Measurements from ENCODE around the gene PSEN1. TPM values are rescaled to one million over a fixed set of nuclear protein-coding genes. Genes with fewer than 3 reads are reported as not detected.
A peak's percentile ranks its signal among the peaks of the same experiment; 100 is the strongest.

Gene PSEN1
- 43.0 TPM for polyA plus RNA-seq (2013, experiment 1 of 2)
- polyA plus RNA-seq (2013, experiment 2 of 2), result 44.1 TPM

GRCh38 chr14:73136387-73137225 is at the start of gene PSEN1:
Gene PSEN1 (plus strand): TSS chr14:73136507. CDS start chr14:73148020, 11,513 bp downstream.
- peak within 1 kb of the TSS; percentile 86 to 91 for H3K4me3 ChIP-seq (ENCODE audit: low read length in 2 of 2)
- H3K18ac ChIP-seq (ENCODE audit: low read length), result peak within 1 kb of the TSS; percentile 96
- peak within 1 kb of the TSS; percentile 94 for H2AFZ ChIP-seq (ENCODE audit: low read length)
- peak within 1 kb of the TSS; percentile 70 for H2AK5ac ChIP-seq (ENCODE audit: low read depth, low read length)
- H3K27ac ChIP-seq (replicated peaks; ENCODE audit: low read length), result peak within 1 kb of the TSS; percentile 77
- H2BK12ac ChIP-seq (ENCODE audit: low read length), result no peak within 1 kb of the TSS
- no peak within 1 kb of the TSS for H4K8ac ChIP-seq (ENCODE audit: low read depth, low read length)
- WGBS, 2 donors (ENCODE audit: extremely low coverage in 2 of 2, insufficient read length in 2 of 2, insufficient replicate concordance in 1 of 2), result no CpG with 5 or more reads among the region's 71 CpGs
- H3K9me3 ChIP-seq (replicated peaks in 1 of 2; ENCODE audit: control insufficient read depth in 2 of 2, insufficient read depth in 1 of 2, low read depth in 1 of 2, low read length in 2 of 2), result peaks cover 2 to 7% of the 10 kb centered on the region in 2 donors
- H3K4me1 ChIP-seq (ENCODE audit: control insufficient read depth in 2 of 2, insufficient read depth in 1 of 2, low read depth in 1 of 2, low read length in 2 of 2), result peaks cover 3 to 8% of the 10 kb centered on the region in 2 donors
- H3K14ac ChIP-seq (ENCODE audit: low read length), result peak within 1 kb of the TSS; percentile 97
- H3K9ac ChIP-seq (ENCODE audit: low read depth, low read length, poor library complexity), result peak within 1 kb of the TSS; percentile 94
- peak within 1 kb of the TSS; percentile 97 for H3K23ac ChIP-seq (ENCODE audit: low read depth, low read length, poor library complexity)
- no peak within 1 kb of the TSS for H2BK120ac ChIP-seq (ENCODE audit: low read depth, low read length)
- H3K36me3 ChIP-seq (replicated peaks in 1 of 2; ENCODE audit: control insufficient read depth in 2 of 2, insufficient read depth in 2 of 2, low read length in 2 of 2), result peaks cover 0 to 4% of the 10 kb centered on the region in 2 donors
- peak within 1 kb of the TSS; percentile 96 for H3K4me2 ChIP-seq (ENCODE audit: insufficient read depth, low read length, poor library complexity, severe bottlenecking)
- H2BK5ac ChIP-seq (ENCODE audit: low read length), result peak within 1 kb of the TSS; percentile 93
- H2BK15ac ChIP-seq (ENCODE audit: low read length), result peak within 1 kb of the TSS; percentile 67
- peaks cover 17% of the 10 kb centered on the region for H3K79me1 ChIP-seq (ENCODE audit: low read depth, low read length)
- no peak within 1 kb of the TSS for H4K91ac ChIP-seq (ENCODE audit: low read depth, low read length, poor library complexity)
- H3K27me3 ChIP-seq (ENCODE audit: control insufficient read depth in 3 of 3, insufficient read depth in 3 of 3, low read depth in 1 of 3, low read length in 3 of 3), result no peaks in the 10 kb centered on the region
- peak; percentile 91 for DNase-seq (ENCODE audit: low spot score)
- H3K4ac ChIP-seq (ENCODE audit: low read length), result no peak within 1 kb of the TSS

GRCh38 chr14:73091044-73091443 is 45.3 kb upstream of the PSEN1 start:
- H2BK12ac ChIP-seq (ENCODE audit: low read length), result no peak overlapping the region
- peaks cover 2% of the 10 kb centered on the region for H3K79me1 ChIP-seq (ENCODE audit: low read depth, low read length)
- no peak overlapping the region for H3K27ac ChIP-seq (replicated peaks; ENCODE audit: low read length)
- H3K4ac ChIP-seq (ENCODE audit: low read length), result no peak overlapping the region
- no peaks in the 10 kb centered on the region for H3K4me1 ChIP-seq (ENCODE audit: control insufficient read depth in 2 of 2, insufficient read depth in 1 of 2, low read depth in 1 of 2, low read length in 2 of 2)
- H3K18ac ChIP-seq (ENCODE audit: low read length), result no peak overlapping the region
- no peak overlapping the region for H2BK120ac ChIP-seq (ENCODE audit: low read depth, low read length)
- no peak overlapping the region for H3K9ac ChIP-seq (ENCODE audit: low read depth, low read length, poor library complexity)
- H4K91ac ChIP-seq (ENCODE audit: low read depth, low read length, poor library complexity), result no peak overlapping the region
- H3K36me3 ChIP-seq (replicated peaks in 1 of 2; ENCODE audit: control insufficient read depth in 2 of 2, insufficient read depth in 2 of 2, low read length in 2 of 2), result peaks cover 24 to 95% of the 10 kb centered on the region in 2 donors
- no peak overlapping the region for H2BK15ac ChIP-seq (ENCODE audit: low read length)
- no peak overlapping the region for H3K4me3 ChIP-seq (ENCODE audit: low read length in 2 of 2)
- no peak overlapping the region for H4K8ac ChIP-seq (ENCODE audit: low read depth, low read length)
- no peak overlapping the region for H3K4me2 ChIP-seq (ENCODE audit: insufficient read depth, low read length, poor library complexity, severe bottlenecking)
- H3K14ac ChIP-seq (ENCODE audit: low read length), result no peak overlapping the region
- H3K9me3 ChIP-seq (replicated peaks in 1 of 2; ENCODE audit: control insufficient read depth in 2 of 2, insufficient read depth in 1 of 2, low read depth in 1 of 2, low read length in 2 of 2), result peaks cover 0 to 7% of the 10 kb centered on the region in 2 donors
- no peak overlapping the region for H2AK5ac ChIP-seq (ENCODE audit: low read depth, low read length)
- WGBS, 2 donors (ENCODE audit: extremely low coverage in 2 of 2, insufficient read length in 2 of 2, insufficient replicate concordance in 1 of 2), result no CpG with 5 or more reads among the region's 2 CpGs
- H2BK5ac ChIP-seq (ENCODE audit: low read length), result no peak overlapping the region
- no peak overlapping the region for H3K23ac ChIP-seq (ENCODE audit: low read depth, low read length, poor library complexity)
- H3K27me3 ChIP-seq (ENCODE audit: control insufficient read depth in 3 of 3, insufficient read depth in 3 of 3, low read depth in 1 of 3, low read length in 3 of 3), result no peaks in the 10 kb centered on the region
- no peak overlapping the region for H2AFZ ChIP-seq (ENCODE audit: low read length)
- DNase-seq (ENCODE audit: low spot score), result no peak

- WGBS, 2 donors (ENCODE audit: extremely low coverage in 2 of 2, insufficient read length in 2 of 2, insufficient replicate concordance in 1 of 2), result no CpG with 5 or more reads among the region's 11 CpGs
- Histone ChIP-seq H3K4me2 (ENCODE audit: insufficient read depth, low read length, poor library complexity, severe bottlenecking) (no peak overlapping the region), H3K27me3 (ENCODE audit: control insufficient read depth in 3 of 3, insufficient read depth in 3 of 3, low read depth in 1 of 3, low read length in 3 of 3) (no peaks in the 10 kb centered on the region), H3K14ac (ENCODE audit: low read length) (no peak overlapping the region), H4K91ac (ENCODE audit: low read depth, low read length, poor library complexity) (no peak overlapping the region), H2BK15ac (ENCODE audit: low read length) (no peak overlapping the region), H4K8ac (ENCODE audit: low read depth, low read length) (no peak overlapping the region), H3K18ac (ENCODE audit: low read length) (no peak overlapping the region), H3K4me1 (ENCODE audit: control insufficient read depth in 2 of 2, insufficient read depth in 1 of 2, low read depth in 1 of 2, low read length in 2 of 2) (no peaks in the 10 kb centered on the region), H2BK5ac (ENCODE audit: low read length) (no peak overlapping the region), H2BK120ac (ENCODE audit: low read depth, low read length) (no peak overlapping the region), H3K36me3 (replicated peaks in 1 of 2; ENCODE audit: control insufficient read depth in 2 of 2, insufficient read depth in 2 of 2, low read length in 2 of 2) (peaks cover 11 to 97% of the 10 kb centered on the region in 2 donors), H3K4me3 (ENCODE audit: low read length in 2 of 2) (no peak overlapping the region), H3K27ac (replicated peaks; ENCODE audit: low read length) (no peak overlapping the region), H3K4ac (ENCODE audit: low read length) (no peak overlapping the region), H3K79me1 (ENCODE audit: low read depth, low read length) (peaks cover 3% of the 10 kb centered on the region), H2BK12ac (ENCODE audit: low read length) (no peak overlapping the region), H3K9me3 (replicated peaks in 1 of 2; ENCODE audit: control insufficient read depth in 2 of 2, insufficient read depth in 1 of 2, low read depth in 1 of 2, low read length in 2 of 2) (peaks cover 0 to 2% of the 10 kb centered on the region in 2 donors), H2AFZ (ENCODE audit: low read length) (no peak overlapping the region), H3K9ac (ENCODE audit: low read depth, low read length, poor library complexity) (no peak overlapping the region), H3K23ac (ENCODE audit: low read depth, low read length, poor library complexity) (no peak overlapping the region), H2AK5ac (ENCODE audit: low read depth, low read length) (no peak overlapping the region)
- no peak for DNase-seq (ENCODE audit: low spot score)
These were observed 38.9 kb upstream of the PSEN1 start for GRCh38 chr14:73097421-73097820.

GRCh38 chr14:73100334-73100733 is 36.0 kb upstream of the PSEN1 start:
- H3K4me2 ChIP-seq (ENCODE audit: insufficient read depth, low read length, poor library complexity, severe bottlenecking), result no peak overlapping the region
- H3K27me3 ChIP-seq (ENCODE audit: control insufficient read depth in 3 of 3, insufficient read depth in 3 of 3, low read depth in 1 of 3, low read length in 3 of 3), result no peaks in the 10 kb centered on the region
- no peak overlapping the region for H2BK12ac ChIP-seq (ENCODE audit: low read length)
- WGBS, 2 donors (ENCODE audit: extremely low coverage in 2 of 2, insufficient read length in 2 of 2, insufficient replicate concordance in 1 of 2), result no CpG with 5 or more reads among the region's 4 CpGs
- no peak for DNase-seq (ENCODE audit: low spot score)
- H4K91ac ChIP-seq (ENCODE audit: low read depth, low read length, poor library complexity), result no peak overlapping the region
- no peak overlapping the region for H2AFZ ChIP-seq (ENCODE audit: low read length)
- H3K23ac ChIP-seq (ENCODE audit: low read depth, low read length, poor library complexity), result no peak overlapping the region
- H2BK5ac ChIP-seq (ENCODE audit: low read length), result no peak overlapping the region
- H2BK15ac ChIP-seq (ENCODE audit: low read length), result no peak overlapping the region
- peaks cover 20 to 100% of the 10 kb centered on the region in 2 donors for H3K36me3 ChIP-seq (replicated peaks in 1 of 2; ENCODE audit: control insufficient read depth in 2 of 2, insufficient read depth in 2 of 2, low read length in 2 of 2)
- no peak overlapping the region for H3K14ac ChIP-seq (ENCODE audit: low read length)
- peaks cover 0 to 2% of the 10 kb centered on the region in 2 donors for H3K9me3 ChIP-seq (replicated peaks in 1 of 2; ENCODE audit: control insufficient read depth in 2 of 2, insufficient read depth in 1 of 2, low read depth in 1 of 2, low read length in 2 of 2)
- H3K4ac ChIP-seq (ENCODE audit: low read length), result no peak overlapping the region
- H2AK5ac ChIP-seq (ENCODE audit: low read depth, low read length), result no peak overlapping the region
- no peak overlapping the region for H4K8ac ChIP-seq (ENCODE audit: low read depth, low read length)
- no peak overlapping the region for H3K4me3 ChIP-seq (ENCODE audit: low read length in 2 of 2)
- no peak overlapping the region for H3K18ac ChIP-seq (ENCODE audit: low read length)
- peaks cover 2% of the 10 kb centered on the region for H3K79me1 ChIP-seq (ENCODE audit: low read depth, low read length)
- no peak overlapping the region for H2BK120ac ChIP-seq (ENCODE audit: low read depth, low read length)
- H3K27ac ChIP-seq (replicated peaks; ENCODE audit: low read length), result no peak overlapping the region
- no peaks in the 10 kb centered on the region for H3K4me1 ChIP-seq (ENCODE audit: control insufficient read depth in 2 of 2, insufficient read depth in 1 of 2, low read depth in 1 of 2, low read length in 2 of 2)
- H3K9ac ChIP-seq (ENCODE audit: low read depth, low read length, poor library complexity), result no peak overlapping the region
